Measurements from ENCODE around the gene OR2Y1. TPM values are rescaled to one million over a fixed set of nuclear protein-coding genes. Genes with fewer than 3 reads are reported as not detected.
"Not testable (repeated sequence)": the region's sequence is repeated elsewhere in the genome, so short reads cannot be mapped to it uniquely, and the experiment has no call there.

The OR2Y1 gene
- total RNA-seq, 4 donors from 2014 or later, result not detected

- peak overlapping the region in 1 of 4 donors; percentile 32 for H3K4me3 ChIP-seq
- peaks cover 17 to 68% (median 31%) of the 10 kb centered on the region in 3 donors for H3K4me1 ChIP-seq
- H3K9me3 ChIP-seq, result no peaks in the 10 kb centered on the region
- intact Hi-C loops (cut with DNase I), result loop anchor here (10.0 kb wide), 1 partner anchor 370 kb away; no protein-coding TSS in a partner anchor
- TF ChIP-seq POLR2A (IDR thresholded peaks at IDR 0.05), result no peak
- no peak for TF ChIP-seq CTCF (IDR thresholded peaks at IDR 0.05)
- H3K36me3 ChIP-seq, result peaks cover 12 to 31% (median 15%) of the 10 kb centered on the region in 3 donors
- H3K27ac ChIP-seq, result peak overlapping the region; percentile 71 to 89 (median 86)
- whole genome bisulfite sequencing, 2 donors, result 37 to 40% methylated on average over 11 to 13 of the region's 15 CpGs
- H3K27me3 ChIP-seq, result no peaks in the 10 kb centered on the region
- no peak for DNase-seq
Observed at GRCh38 chr5:180785121-180785781, 45.4 kb upstream of the OR2Y1 start.

GRCh38 chr5:180784497-180785097 is 44.7 kb upstream of the OR2Y1 start:
- Histone ChIP-seq H3K4me1 (peaks cover 17 to 61% (median 31%) of the 10 kb centered on the region in 3 donors), H3K27me3 (no peaks in the 10 kb centered on the region), H3K27ac (peak overlapping the region in 2 of 4 donors; percentile 83 to 89), H3K36me3 (peaks cover 6 to 24% (median 9%) of the 10 kb centered on the region in 3 donors), H3K4me3 (no peak overlapping the region), H3K9me3 (no peaks in the 10 kb centered on the region)
- DNase-seq, result no peak
- intact Hi-C loops (cut with DNase I), result loop anchor here (5.0 to 10.0 kb wide), 2 partner anchors 78 to 370 kb away; partner anchors contain the start of gene ZFP62
- 31 to 33% methylated on average over 8 to 13 of the region's 13 CpGs for WGBS, 2 donors
- no peak for TF ChIP-seq POLR2A (IDR thresholded peaks at IDR 0.05)
- peak; percentile 56 to 86 (median 69) for TF ChIP-seq CTCF (IDR thresholded peaks at IDR 0.05)

- no peak for TF ChIP-seq CTCF (IDR thresholded peaks at IDR 0.05)
- TF ChIP-seq POLR2A (IDR thresholded peaks at IDR 0.05), result no peak
- DNase-seq, result no peak
- no peak overlapping the region for H3K4me3 ChIP-seq
- no peak overlapping the region for H3K27ac ChIP-seq
- 69% methylated on average over 6 to 11 of the region's 12 CpGs for WGBS, 2 donors
- H3K9me3 ChIP-seq, result no peaks in the 10 kb centered on the region
- H3K27me3 ChIP-seq, result no peaks in the 10 kb centered on the region
- intact Hi-C loops (cut with DNase I), result loop anchor here (5.0 to 10.0 kb wide), 2 partner anchors 79 to 371 kb away; partner anchors contain the start of gene ZFP62
- H3K4me1 ChIP-seq, result peaks cover 17 to 51% (median 31%) of the 10 kb centered on the region in 3 donors
- H3K36me3 ChIP-seq, result peaks cover 0 to 13% (median 3%) of the 10 kb centered on the region in 3 donors
Observed at GRCh38 chr5:180783340-180784052, 43.6 kb upstream of the OR2Y1 start.

GRCh38 chr5:180782748-180783147 is 42.9 kb upstream of the OR2Y1 start:
- TF ChIP-seq POLR2A (IDR thresholded peaks at IDR 0.05) (no peak), CTCF (IDR thresholded peaks at IDR 0.05) (no peak)
- Histone ChIP-seq H3K9me3 (no peaks in the 10 kb centered on the region), H3K36me3 (peaks cover 0 to 6% (median under 1%) of the 10 kb centered on the region in 3 donors), H3K27ac (no peak overlapping the region), H3K4me1 (peaks cover 17 to 45% (median 29%) of the 10 kb centered on the region in 3 donors), H3K27me3 (no peaks in the 10 kb centered on the region), H3K4me3 (no peak overlapping the region)
- WGBS, 2 donors, result 88 to 96% methylated on average over 2 of the region's 2 CpGs
- intact Hi-C loops (cut with DNase I), result loop anchor here (5.0 to 10.0 kb wide), 2 partner anchors 80 to 372 kb away; partner anchors contain the start of gene ZFP62
- DNase-seq, result no peak

GRCh38 chr5:180781900-180782326 is 42.1 kb upstream of the OR2Y1 start:
- not testable (repeated sequence) for H3K4me3 ChIP-seq, H3K36me3 ChIP-seq, H3K27ac ChIP-seq, H3K9me3 ChIP-seq, H3K27me3 ChIP-seq, DNase-seq
- peaks cover 17 to 37% (median 20%) of the 10 kb centered on the region in 3 donors for H3K4me1 ChIP-seq
- WGBS, 2 donors, result 75 to 87% methylated on average over 5 to 8 of the region's 14 CpGs
- intact Hi-C loops (cut with DNase I), result loop anchor here (5.0 to 10.0 kb wide), 2 partner anchors 80 to 373 kb away; partner anchors contain the start of gene ZFP62
